ENCODE measurements around the gene LGMN.
A peak's percentile ranks its signal among the peaks of the same experiment; 100 is the strongest.

The LGMN gene

GRCh38 chr14:92670643-92671366 is 77.6 kb downstream of the LGMN start:
- DNase-seq: no peak

GRCh38 chr14:92670160-92670559 is 78.3 kb downstream of the LGMN start:
- DNase-seq: peak; percentile 95

GRCh38 chr14:92668276-92668973 is 80.0 kb downstream of the LGMN start:
- DNase-seq: no peak

GRCh38 chr14:92666251-92666650 is 82.2 kb downstream of the LGMN start:
- no peak for DNase-seq

- DNase-seq: no peak
Measured at GRCh38 chr14:92665661-92666110, 82.7 kb downstream of the LGMN start.

GRCh38 chr14:92663049-92663448 is 85.4 kb downstream of the LGMN start:
- no peak for DNase-seq

GRCh38 chr14:92660571-92660970 is 87.9 kb downstream of the LGMN start:
- DNase-seq: no peak

GRCh38 chr14:92659765-92660561 is 88.5 kb downstream of the LGMN start:
- DNase-seq: no peak

GRCh38 chr14:92658684-92659083 is 89.7 kb downstream of the LGMN start:
- DNase-seq: no peak

GRCh38 chr14:92658160-92658559 is 90.3 kb downstream of the LGMN start:
- DNase-seq: no peak

- no peak for DNase-seq
Measured at GRCh38 chr14:92657457-92658142, 90.8 kb downstream of the LGMN start.

- no peak for DNase-seq
Measured at GRCh38 chr14:92656306-92657081, 91.9 kb downstream of the LGMN start.

GRCh38 chr14:92655419-92656201 is 92.8 kb downstream of the LGMN start:
- no peak for DNase-seq

- DNase-seq: no peak
Measured at GRCh38 chr14:92654239-92654901, 94.1 kb downstream of the LGMN start.

Data from NCI-H2171 treated with DMSO at 0.1 percent for 48 hours (cell line).